Thoracic aorta (tissue), 2 donors: ENCODE results near the gene ELK3. TPM values are rescaled to one million over a fixed set of nuclear protein-coding genes. Genes with fewer than 3 reads are reported as not detected.

Source experiments
- total RNA-seq, 2 donors: library from RNA; depleted of rRNA; stranded (reverse); fragments of >200 nt; gene quantifications; one replicate each; pipeline versions ENCODE4 v1.1.0 to v1.2.3, GENCODE V29; 2016

ELK3 gene
- total RNA-seq, 2 donors from 2014 or later, result 19.9 to 40.6 TPM

Other genes starting within 250 kb of the ELK3 start
- 1 to 10 TPM in 1 of 2 donors, not detected in 1; 1.6 TPM for gene HAL, start 198.0 kb upstream of the ELK3 start, total RNA-seq
- gene LTA4H, start 158.8 kb upstream of the ELK3 start, total RNA-seq, result 10 to 100 TPM; 39.9 to 68.5 TPM
- gene CDK17, start 206.1 kb downstream of the ELK3 start, total RNA-seq, result 10 to 100 TPM; 30.7 to 97.6 TPM